ENCODE results near the gene PLA2G4B. TPM values are rescaled to one million over a fixed set of nuclear protein-coding genes. Genes with fewer than 3 reads are reported as not detected.
"Not testable (repeated sequence)": the region's sequence is repeated elsewhere in the genome, so short reads cannot be mapped to it uniquely, and the experiment has no call there.

The PLA2G4B gene
- total and polyA plus RNA-seq, 2 donors (not counting 1 experiment from before 2014, with no cell fraction given), result 22.6 to 33.2 TPM

- Histone ChIP-seq H4K20me1 (ENCODE audit: control insufficient read depth, insufficient read depth, low read length, poor library complexity, severe bottlenecking) (peaks cover 32% of the 10 kb centered on the region), H3K9me3 (ENCODE audit: control extremely low read depth in 1 of 3, control insufficient read depth in 2 of 3, insufficient read depth in 1 of 3, low read length in 2 of 3) (no peaks in the 10 kb centered on the region), H3K9ac (ENCODE audit: low read length) (peak overlapping the region; percentile 68), H3K4me3 (ENCODE audit: control extremely low read depth in 1 of 5, extremely low read depth in 1 of 5, insufficient read depth in 1 of 5, low read depth in 2 of 5, low read length in 4 of 5) (peak overlapping the region; percentile 54 to 95 (median 87)), H3K4me1 (ENCODE audit: control insufficient read depth in 2 of 2, insufficient read depth in 2 of 2, low read length in 2 of 2) (peaks cover 16 to 28% of the 10 kb centered on the region in 2 donors), H3K36me3 (replicated peaks in 1 of 2; ENCODE audit: control extremely low read depth in 1 of 2, control insufficient read depth in 1 of 2, extremely low read depth in 1 of 2, insufficient read depth in 2 of 2, low read length in 1 of 2) (peaks cover 0 to 10% of the 10 kb centered on the region in 2 experiments), H3K27ac (ENCODE audit: low read length in 2 of 2) (no peak overlapping the region), H3K79me2 (ENCODE audit: control insufficient read depth, insufficient read depth, low read length) (peaks cover 35% of the 10 kb centered on the region), H3K4me2 (replicated peaks; ENCODE audit: low read depth, low read length, poor library complexity, severe bottlenecking) (peak overlapping the region; percentile 100), H2AFZ (ENCODE audit: insufficient read depth, low read depth, low read length, poor library complexity, severe bottlenecking) (peak overlapping the region; percentile 94), H3K27me3 (replicated peaks in 1 of 4; ENCODE audit: control extremely low read depth in 1 of 4, control insufficient read depth in 3 of 4, insufficient read depth in 4 of 4, low read length in 3 of 4) (no peaks in the 10 kb centered on the region)
- WGBS (ENCODE audit: insufficient coverage), result 40% methylated on average over 1 of the region's 6 CpGs
- CTCF ChIA-PET, result interaction anchor here (1.0 to 3.3 kb wide), 2 partner anchors 55 to 76 kb away, joined by 4 to 21 read pairs; partner anchors contain the start of gene MAPKBP1
- no peak for DNase-seq
- Mint-ChIP-seq H3K4me3 (peak overlapping the region; percentile 86), H3K9me3 (ENCODE audit: insufficient read depth) (no peaks in the 10 kb centered on the region), H3K27ac (no peak overlapping the region), H3K4me1 (peaks cover 27% of the 10 kb centered on the region), H3K27me3 (no peaks in the 10 kb centered on the region)
- ATAC-seq (ENCODE audit: low read depth), result no peak
- intact Hi-C loops (cut with micrococcal nuclease), result loop anchor here (1.0 to 5.0 kb wide), 8 partner anchors 54 to 444 kb away; partner anchors contain the start of genes EHD4, GANC, MAPKBP1 and MGA
- TF ChIP-seq EZH2 (IDR thresholded peaks at IDR 0.05; ENCODE audit: borderline replicate concordance, insufficient read depth, low read depth, low read length, poor library complexity, severe bottlenecking), result no peak
- TF ChIP-seq CTCF (IDR thresholded peaks at IDR 0.05), result no peak
- POLR2A ChIA-PET, result no interaction called here
These were observed 9.9 kb upstream of the PLA2G4B start for GRCh38 chr15:41828807-41829141.

GRCh38 chr15:41829959-41830646, 8.5 kb upstream of the PLA2G4B start:
- H3K27ac ChIP-seq (ENCODE audit: low read length in 2 of 2), result no peak overlapping the region
- H3K36me3 ChIP-seq (replicated peaks in 1 of 2; ENCODE audit: control extremely low read depth in 1 of 2, control insufficient read depth in 1 of 2, extremely low read depth in 1 of 2, insufficient read depth in 2 of 2, low read length in 1 of 2), result peaks cover 0 to 7% of the 10 kb centered on the region in 2 experiments
- no peaks in the 10 kb centered on the region for H3K9me3 ChIP-seq (ENCODE audit: control extremely low read depth in 1 of 3, control insufficient read depth in 2 of 3, insufficient read depth in 1 of 3, low read length in 2 of 3)
- ChIA-PET POLR2A (no interaction called here), CTCF (interaction anchor here (2.2 kb wide), 1 partner anchor 74 kb away, joined by 7 read pairs; no protein-coding TSS in a partner anchor)
- WGBS (ENCODE audit: insufficient coverage), result 99% methylated on average over 13 of the region's 13 CpGs
- no peak overlapping the region for H3K4me3 ChIP-seq (ENCODE audit: control extremely low read depth in 1 of 5, extremely low read depth in 1 of 5, insufficient read depth in 1 of 5, low read depth in 2 of 5, low read length in 4 of 5)
- no peaks in the 10 kb centered on the region for H3K27me3 ChIP-seq (replicated peaks in 1 of 4; ENCODE audit: control extremely low read depth in 1 of 4, control insufficient read depth in 3 of 4, insufficient read depth in 4 of 4, low read length in 3 of 4)
- peaks cover 27% of the 10 kb centered on the region for H3K4me1 Mint-ChIP-seq
- DNase-seq (no peak), ATAC-seq (ENCODE audit: low read depth) (no peak)
- H3K9ac ChIP-seq (ENCODE audit: low read length), result no peak overlapping the region
- no peaks in the 10 kb centered on the region for H3K27me3 Mint-ChIP-seq
- peaks cover 43% of the 10 kb centered on the region for H3K79me2 ChIP-seq (ENCODE audit: control insufficient read depth, insufficient read depth, low read length)
- H4K20me1 ChIP-seq (ENCODE audit: control insufficient read depth, insufficient read depth, low read length, poor library complexity, severe bottlenecking), result peaks cover 43% of the 10 kb centered on the region
- TF ChIP-seq CTCF (IDR thresholded peaks at IDR 0.05) (no peak), EZH2 (IDR thresholded peaks at IDR 0.05; ENCODE audit: borderline replicate concordance, insufficient read depth, low read depth, low read length, poor library complexity, severe bottlenecking) (no peak)
- no peak overlapping the region for H3K4me3 Mint-ChIP-seq
- H3K4me2 ChIP-seq (replicated peaks; ENCODE audit: low read depth, low read length, poor library complexity, severe bottlenecking), result no peak overlapping the region
- no peak overlapping the region for H2AFZ ChIP-seq (ENCODE audit: insufficient read depth, low read depth, low read length, poor library complexity, severe bottlenecking)
- intact Hi-C loops (cut with micrococcal nuclease), result loop anchor here (2.0 to 5.0 kb wide), 3 partner anchors 169 to 442 kb away; partner anchors contain the start of genes GANC, MGA, RPAP1 and TMEM87A
- peaks cover 16 to 28% of the 10 kb centered on the region in 2 donors for H3K4me1 ChIP-seq (ENCODE audit: control insufficient read depth in 2 of 2, insufficient read depth in 2 of 2, low read length in 2 of 2)
- H3K27ac Mint-ChIP-seq, result no peak overlapping the region
- H3K9me3 Mint-ChIP-seq (ENCODE audit: insufficient read depth), result no peaks in the 10 kb centered on the region

GRCh38 chr15:41831291-41831690, 7.4 kb upstream of the PLA2G4B start:
- H3K4me1 Mint-ChIP-seq, result peaks cover 27% of the 10 kb centered on the region
- CTCF ChIA-PET, result interaction anchor here (1.5 to 2.2 kb wide), 4 partner anchors 20 to 73 kb away, joined by 4 to 12 read pairs (median 7); partner anchors contain the start of gene MAPKBP1
- peaks cover 52% of the 10 kb centered on the region for H4K20me1 ChIP-seq (ENCODE audit: control insufficient read depth, insufficient read depth, low read length, poor library complexity, severe bottlenecking)
- 6% methylated on average over 4 of the region's 4 CpGs for WGBS (ENCODE audit: insufficient coverage)
- H3K27me3 ChIP-seq (replicated peaks in 1 of 4; ENCODE audit: control extremely low read depth in 1 of 4, control insufficient read depth in 3 of 4, insufficient read depth in 4 of 4, low read length in 3 of 4); H2AFZ ChIP-seq (ENCODE audit: insufficient read depth, low read depth, low read length, poor library complexity, severe bottlenecking); H3K27me3 Mint-ChIP-seq; H3K27ac ChIP-seq (ENCODE audit: low read length in 2 of 2); intact Hi-C loops (cut with micrococcal nuclease); POLR2A ChIA-PET; H3K4me2 ChIP-seq (replicated peaks; ENCODE audit: low read depth, low read length, poor library complexity, severe bottlenecking); H3K4me3 ChIP-seq (ENCODE audit: control extremely low read depth in 1 of 5, extremely low read depth in 1 of 5, insufficient read depth in 1 of 5, low read depth in 2 of 5, low read length in 4 of 5); H3K4me3 Mint-ChIP-seq; H3K36me3 ChIP-seq (replicated peaks in 1 of 2; ENCODE audit: control extremely low read depth in 1 of 2, control insufficient read depth in 1 of 2, extremely low read depth in 1 of 2, insufficient read depth in 2 of 2, low read length in 1 of 2); H3K9ac ChIP-seq (ENCODE audit: low read length); ATAC-seq (ENCODE audit: low read depth); H3K9me3 Mint-ChIP-seq (ENCODE audit: insufficient read depth); H3K27ac Mint-ChIP-seq; DNase-seq; H3K9me3 ChIP-seq (ENCODE audit: control extremely low read depth in 1 of 3, control insufficient read depth in 2 of 3, insufficient read depth in 1 of 3, low read length in 2 of 3): not testable (repeated sequence)
- peaks cover 43% of the 10 kb centered on the region for H3K79me2 ChIP-seq (ENCODE audit: control insufficient read depth, insufficient read depth, low read length)
- peaks cover 16 to 28% of the 10 kb centered on the region in 2 donors for H3K4me1 ChIP-seq (ENCODE audit: control insufficient read depth in 2 of 2, insufficient read depth in 2 of 2, low read length in 2 of 2)
